GM18520 (cell line): ENCODE results near the gene VPS11.
"Not testable (repeated sequence)": the region's sequence is repeated elsewhere in the genome, so short reads cannot be mapped to it uniquely, and the experiment has no call there.

Source experiments
- ATAC-seq: cut with Tn5 transposase; IDR thresholded peaks from one replicate; pipeline ENCODE4 v1.9.1; 2021; ENCODE audit not compliant: unreplicated experiment

Gene VPS11

GRCh38 chr11:119034813-119035212 lies 32.8 kb upstream of the VPS11 start:
- ATAC-seq: no peak

- no peak for ATAC-seq
Measured at GRCh38 chr11:119038884-119039283, 28.7 kb upstream of the VPS11 start.

- ATAC-seq: not testable (repeated sequence)
Measured at GRCh38 chr11:119039471-119039870, 28.1 kb upstream of the VPS11 start.

- ATAC-seq: no peak
Measured at GRCh38 chr11:119041821-119042514, 25.6 kb upstream of the VPS11 start.

- no peak for ATAC-seq
Measured at GRCh38 chr11:119042927-119043326, 24.7 kb upstream of the VPS11 start.

- ATAC-seq: no peak
Measured at GRCh38 chr11:119044708-119045107, 22.9 kb upstream of the VPS11 start.

- ATAC-seq: no peak
Measured at GRCh38 chr11:119046489-119046888, 21.1 kb upstream of the VPS11 start.

GRCh38 chr11:119047205-119047604 lies 20.4 kb upstream of the VPS11 start:
- no peak for ATAC-seq

- no peak for ATAC-seq
Measured at GRCh38 chr11:119048644-119049043, 19.0 kb upstream of the VPS11 start.

GRCh38 chr11:119049081-119049480 lies 18.5 kb upstream of the VPS11 start:
- ATAC-seq: no peak

- peak; percentile 41 for ATAC-seq
Measured at GRCh38 chr11:119051440-119052162, 16.0 kb upstream of the VPS11 start.

- ATAC-seq: peak; percentile 4
Measured at GRCh38 chr11:119052163-119052814, 15.3 kb upstream of the VPS11 start.

GRCh38 chr11:119054418-119054817 lies 13.2 kb upstream of the VPS11 start:
- no peak for ATAC-seq

GRCh38 chr11:119055901-119056300 lies 11.7 kb upstream of the VPS11 start:
- ATAC-seq: no peak

GRCh38 chr11:119056421-119056999 lies 11.1 kb upstream of the VPS11 start:
- no peak for ATAC-seq

- peak; percentile 91 for ATAC-seq
Measured at GRCh38 chr11:119057000-119057769, 10.4 kb upstream of the VPS11 start, which contains the start of gene HYOU1. HYOU1 (minus strand) TSS chr11:119057205; CDS start chr11:119056160, 1,045 bp downstream.

GRCh38 chr11:119059128-119059527 lies 8.5 kb upstream of the VPS11 start:
- ATAC-seq: not testable (repeated sequence)

- no peak for ATAC-seq
Measured at GRCh38 chr11:119061256-119061655, 6.4 kb upstream of the VPS11 start.

- ATAC-seq: no peak
Measured at GRCh38 chr11:119062779-119063178, 4.8 kb upstream of the VPS11 start.

- no peak for ATAC-seq
Measured at GRCh38 chr11:119065369-119065768, 2.2 kb upstream of the VPS11 start.

- ATAC-seq: no peak
Measured at GRCh38 chr11:119077839-119078238, 10.2 kb downstream of the VPS11 start.
